RWPE1 (cell line): ENCODE results near the gene NPAS2.

ENCODE experiments used
- CTCF ChIA-PET: fragments of 350-600 bp; sonication (Branson Sonifier 250); formaldehyde crosslinking; extraction: SDS; loops from one replicate; lab custom pipeline; 2021; lab: Yijun Ruan, JAX
- POLR2A ChIA-PET: fragments of 400-600 bp; formaldehyde crosslinking; extraction: SDS; loops from one replicate; lab custom pipeline; 2020; ENCODE audit warnings: antibody characterized with exemption; ENCODE audit not compliant: low non-redundant PET; lab: Yijun Ruan, JAX
- DNase-seq: peaks from one replicate; pipeline ENCODE4 v3.0.0; 2012; ENCODE audit warnings: low spot score
- H3K27ac ChIP-seq: fragments of 450-650 bp; 2 replicates; pipeline ENCODE4 v1.5.1; 2017
- CTCF ChIP-seq: fragments of 450-650 bp; conservative IDR thresholded peaks from 2 replicates; pipeline ENCODE4 v1.5.1; 2017; ENCODE audit warnings: low read depth, mild to moderate bottlenecking

NPAS2 gene

DNA sequence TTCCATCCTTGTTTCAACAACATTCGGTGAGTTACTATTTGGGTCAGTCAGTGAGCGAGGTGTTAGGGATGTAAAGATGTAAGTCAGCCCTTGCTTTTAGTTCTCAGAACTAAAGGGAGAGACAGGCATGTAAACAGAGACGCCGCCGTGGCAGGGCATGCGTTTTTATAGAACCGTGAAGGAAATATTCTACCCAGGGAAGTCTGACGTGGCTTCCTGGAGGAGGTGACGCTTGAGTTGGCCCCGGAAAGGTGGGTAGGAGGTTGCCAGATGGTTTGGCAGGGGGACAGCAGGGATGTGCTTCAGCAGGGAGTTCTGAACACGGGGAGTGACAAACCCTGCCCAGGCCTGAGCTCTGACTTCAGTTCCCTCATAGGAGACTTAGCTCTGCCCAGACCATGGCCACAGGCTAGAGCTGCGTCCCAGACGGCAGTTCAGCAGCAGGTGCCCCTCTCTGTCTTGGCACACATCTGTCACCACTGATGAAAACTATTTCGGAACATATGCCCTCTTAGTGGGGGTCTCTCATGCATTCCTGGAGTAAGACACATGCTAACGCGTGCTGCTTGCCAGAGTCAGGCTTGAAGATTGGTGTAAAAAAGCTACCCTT is 158.7 kb downstream of the NPAS2 start:
- H3K27ac ChIP-seq, result 0 out of 2 replicates have a peak overlapping the region, but pooled peaks have one; percentile 17
- POLR2A ChIA-PET, result no interaction called here
- CTCF ChIA-PET, result no interaction called here
- TF ChIP-seq CTCF, result no peak
- no peak for DNase-seq

GRCh38 chr2:100980046-100980445 is 160.1 kb downstream of the NPAS2 start:
- 0 out of 2 replicates have a peak overlapping the region, but pooled peaks have one; percentile 1 for H3K27ac ChIP-seq
- ChIA-PET CTCF (no interaction called here), POLR2A (no interaction called here)
- DNase-seq, result no peak
- no peak for TF ChIP-seq CTCF

DNA sequence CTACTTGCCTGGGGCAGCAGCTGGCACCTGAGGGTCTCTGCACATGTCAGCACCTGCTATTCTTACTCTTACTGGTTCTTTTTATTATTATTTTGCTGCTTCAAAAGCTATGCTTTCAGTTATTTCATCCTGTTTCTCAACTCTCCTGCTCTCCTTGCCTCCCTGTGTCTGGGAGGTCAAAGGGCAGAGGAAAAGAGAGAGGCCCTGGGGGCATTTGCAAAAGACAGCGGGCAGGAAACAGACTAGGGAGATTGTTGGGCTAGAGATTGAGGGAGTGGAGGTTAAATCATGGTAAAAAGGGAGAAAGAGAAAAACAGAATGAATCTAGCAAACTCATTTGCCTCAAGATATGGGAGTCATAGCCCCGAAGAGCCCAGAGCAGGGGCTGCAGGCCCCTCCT is 161.1 kb downstream of the NPAS2 start:
- TF ChIP-seq CTCF, result no peak
- ChIA-PET CTCF (no interaction called here), POLR2A (no interaction called here)
- DNase-seq, result no peak
- H3K27ac ChIP-seq, result 0 out of 2 replicates have a peak overlapping the region, but pooled peaks have one; percentile 1

- DNase-seq, result no peak
- ChIA-PET CTCF (interaction anchor here (0.6 to 1.1 kb wide), 3 partner anchors 161 to 372 kb away, joined by 4 to 8 read pairs (median 4); no protein-coding TSS in a partner anchor), POLR2A (no interaction called here)
- H3K27ac ChIP-seq, result 0 out of 2 replicates have a peak overlapping the region, but pooled peaks have one; percentile 19
- TF ChIP-seq CTCF, result no peak
These were observed 162.5 kb downstream of the NPAS2 start for GRCh38 chr2:100982431-100982861.

- ChIA-PET CTCF (interaction anchor here (0.8 to 1.0 kb wide), 2 partner anchors 252 to 376 kb away, joined by 3 to 4 read pairs; no protein-coding TSS in a partner anchor), POLR2A (no interaction called here)
- H3K27ac ChIP-seq, result no peak overlapping the region
- no peak for DNase-seq
- no peak for TF ChIP-seq CTCF
These were observed 163.3 kb downstream of the NPAS2 start for GRCh38 chr2:100983201-100983600.

GRCh38 chr2:100983684-100984310 is 163.9 kb downstream of the NPAS2 start:
- no peak for DNase-seq
- ChIA-PET CTCF (interaction anchor here (1.0 kb wide), 1 partner anchor 376 kb away, joined by 3 read pairs; no protein-coding TSS in a partner anchor), POLR2A (no interaction called here)
- no peak overlapping the region for H3K27ac ChIP-seq
- no peak for TF ChIP-seq CTCF
